MG63 (cell line): ENCODE results near the gene JTB. TPM values are rescaled to one million over a fixed set of nuclear protein-coding genes. Genes with fewer than 3 reads are reported as not detected.

Experiments used
- DNase-seq: peaks from one replicate; pipeline ENCODE4 v3.0.0-alpha.2; 2020
- H3K27me3 ChIP-seq: fragments of 250-450 bp; sonication (Bioruptor Pico); 2 replicates; pipeline ENCODE4 v1.5.1; 2020; ENCODE audit warnings: mild to moderate bottlenecking, moderate library complexity
- H3K36me3 ChIP-seq: fragments of 250-450 bp; sonication (Bioruptor Pico); 2 replicates; pipeline ENCODE4 v1.5.1; 2020; ENCODE audit warnings: mild to moderate bottlenecking, moderate library complexity
- H3K4me3 ChIP-seq: fragments of 250-450 bp; sonication (Bioruptor Pico); 2 replicates; pipeline ENCODE4 v1.5.1; 2020; ENCODE audit warnings: mild to moderate bottlenecking, moderate library complexity
- H3K9me3 ChIP-seq: fragments of 250-450 bp; sonication (Bioruptor Pico); 2 replicates; pipeline ENCODE4 v1.5.1; 2020; ENCODE audit warnings: mild to moderate bottlenecking, moderate library complexity
- total RNA-seq: library from RNA; depleted of rRNA; stranded (reverse); fragments of >200 nt; shearing (Covaris generic); gene quantifications from 2 replicates; pipeline ENCODE4 v1.2.3, GENCODE V29; 2014; ENCODE audit warnings: low replicate concordance

JTB gene
- total RNA-seq, 1 experiment from 2014 or later = 354 TPM

DNA sequence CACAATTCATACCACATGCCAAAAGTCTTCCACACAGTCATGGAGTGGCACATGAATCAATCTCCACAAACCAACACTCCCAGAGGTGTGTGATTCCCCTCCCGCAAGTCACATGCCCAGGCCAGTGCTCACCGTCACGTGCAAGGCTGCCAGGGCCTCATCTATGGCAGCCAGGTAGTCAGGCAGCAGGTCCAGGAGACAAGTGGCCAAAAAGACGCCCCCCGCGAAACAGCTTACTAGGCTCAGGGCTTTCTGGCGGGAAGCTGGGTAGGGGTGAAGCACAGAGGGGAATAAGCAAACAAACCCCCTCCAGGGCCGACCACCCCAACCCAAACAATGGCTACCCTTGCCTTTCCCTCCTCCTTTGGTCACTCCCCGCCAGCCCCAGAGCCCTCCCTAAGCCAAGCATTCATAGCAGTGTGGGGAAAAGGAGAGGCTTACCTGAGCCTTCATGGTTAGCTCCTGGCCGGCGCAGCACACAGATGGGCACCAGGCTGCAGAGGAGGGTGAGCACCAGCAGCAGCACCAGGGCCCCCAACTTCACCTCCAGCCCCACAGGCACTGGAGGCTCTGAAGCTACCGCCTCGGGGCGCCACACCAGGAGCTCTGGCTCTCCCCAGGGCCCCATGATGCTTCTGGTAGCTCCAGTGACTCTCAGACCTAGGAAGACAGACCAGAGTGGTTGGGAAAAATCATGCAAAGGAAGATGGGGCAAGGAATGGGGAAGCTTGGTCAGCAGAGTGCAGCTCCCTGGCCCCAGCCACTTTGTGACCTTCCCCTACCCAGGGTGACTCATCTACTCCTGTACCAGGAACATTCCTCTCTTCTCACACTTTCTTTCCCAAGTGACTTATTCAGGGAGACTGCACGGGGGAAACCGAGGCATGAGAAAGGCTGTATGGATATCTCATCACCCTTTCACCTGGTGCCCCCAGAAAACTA lies 15.1 kb downstream of the JTB start:
- Histone ChIP-seq H3K27me3 (no peaks in the 10 kb centered on the region), H3K4me3 (peak overlapping the region; percentile 79), H3K36me3 (peaks cover 26% of the 10 kb centered on the region), H3K9me3 (no peaks in the 10 kb centered on the region)
- peak; percentile 51 for DNase-seq

GRCh38 chr1:153961421-153961820 lies 16.1 kb downstream of the JTB start:
- Histone ChIP-seq H3K4me3 (peak overlapping the region; percentile 79; the same call in 1 of the 2 replicates), H3K9me3 (no peaks in the 10 kb centered on the region), H3K36me3 (peaks cover 26% of the 10 kb centered on the region), H3K27me3 (no peaks in the 10 kb centered on the region)
- no peak for DNase-seq

GRCh38 chr1:153960206-153960605 lies 17.3 kb downstream of the JTB start:
- Histone ChIP-seq H3K36me3 (peaks cover 26% of the 10 kb centered on the region), H3K27me3 (no peaks in the 10 kb centered on the region), H3K9me3 (no peaks in the 10 kb centered on the region), H3K4me3 (no peak overlapping the region)
- no peak for DNase-seq

- Histone ChIP-seq H3K9me3 (no peaks in the 10 kb centered on the region), H3K4me3 (no peak overlapping the region), H3K36me3 (peaks cover 31% of the 10 kb centered on the region), H3K27me3 (no peaks in the 10 kb centered on the region)
- DNase-seq = no peak
Measured at GRCh38 chr1:153959454-153959853, 18.0 kb downstream of the JTB start.

- H3K9me3 ChIP-seq = no peaks in the 10 kb centered on the region
- DNase-seq = no peak
- H3K4me3 ChIP-seq = peak overlapping the region; percentile 78
- H3K27me3 ChIP-seq = no peaks in the 10 kb centered on the region
- peaks cover 36% of the 10 kb centered on the region for H3K36me3 ChIP-seq
Measured at GRCh38 chr1:153958961-153959260, 18.6 kb downstream of the JTB start.

- DNase-seq = peak; percentile 100
- Histone ChIP-seq H3K4me3 (peak within 1 kb of the TSS; percentile 78), H3K27me3 (no peaks in the 10 kb centered on the region), H3K9me3 (no peaks in the 10 kb centered on the region), H3K36me3 (peaks cover 42% of the 10 kb centered on the region)
Measured at GRCh38 chr1:153958111-153958960, 19.1 kb downstream of the JTB start, which contains the start of gene CRTC2. Gene CRTC2 (minus strand): TSS chr1:153958612. CDS start chr1:153958497, 115 bp downstream.

GRCh38 chr1:153957744-153958110 lies 19.7 kb downstream of the JTB start:
- H3K27me3 ChIP-seq = no peaks in the 10 kb centered on the region
- peak; percentile 12 for DNase-seq
- peaks cover 46% of the 10 kb centered on the region for H3K36me3 ChIP-seq
- H3K9me3 ChIP-seq = no peaks in the 10 kb centered on the region
- peak overlapping the region; percentile 78 for H3K4me3 ChIP-seq

DNA sequence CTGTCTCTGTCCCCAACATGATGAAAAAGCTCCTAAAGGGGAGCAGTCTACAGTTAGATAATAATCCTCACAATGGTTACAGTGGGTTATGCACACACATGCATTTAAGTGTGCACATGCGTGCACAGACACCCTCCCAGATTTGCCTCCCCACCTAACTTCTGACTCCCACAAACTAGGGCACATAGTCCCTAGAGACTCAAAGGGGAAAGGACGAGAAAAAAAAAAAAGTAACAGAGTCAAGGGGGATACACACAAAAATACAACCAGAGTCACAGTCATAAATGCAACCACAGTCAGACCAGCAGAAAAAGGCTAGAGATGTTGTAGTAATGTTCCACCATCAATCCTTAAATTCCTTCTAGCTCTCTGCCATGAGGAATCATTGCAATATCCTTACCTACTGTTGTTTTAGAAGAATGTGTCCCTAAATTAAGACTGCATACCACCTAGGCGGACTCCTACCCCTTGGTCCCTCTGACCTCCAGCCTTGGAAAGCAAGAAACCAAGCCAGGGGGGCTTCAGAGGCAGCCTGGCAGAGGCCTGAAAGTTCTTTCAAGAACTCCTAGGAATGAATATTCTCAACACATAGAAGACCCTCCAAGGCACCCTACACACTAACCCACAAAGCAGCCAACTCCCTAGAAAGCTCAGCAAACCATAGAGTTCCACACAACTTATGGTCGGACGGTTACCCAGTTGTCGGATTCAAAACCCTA lies 20.3 kb downstream of the JTB start:
- no peaks in the 10 kb centered on the region for H3K27me3 ChIP-seq
- H3K36me3 ChIP-seq = peaks cover 49% of the 10 kb centered on the region
- no peak for DNase-seq
- H3K9me3 ChIP-seq = no peaks in the 10 kb centered on the region
- H3K4me3 ChIP-seq = peak overlapping the region; percentile 78

DNA sequence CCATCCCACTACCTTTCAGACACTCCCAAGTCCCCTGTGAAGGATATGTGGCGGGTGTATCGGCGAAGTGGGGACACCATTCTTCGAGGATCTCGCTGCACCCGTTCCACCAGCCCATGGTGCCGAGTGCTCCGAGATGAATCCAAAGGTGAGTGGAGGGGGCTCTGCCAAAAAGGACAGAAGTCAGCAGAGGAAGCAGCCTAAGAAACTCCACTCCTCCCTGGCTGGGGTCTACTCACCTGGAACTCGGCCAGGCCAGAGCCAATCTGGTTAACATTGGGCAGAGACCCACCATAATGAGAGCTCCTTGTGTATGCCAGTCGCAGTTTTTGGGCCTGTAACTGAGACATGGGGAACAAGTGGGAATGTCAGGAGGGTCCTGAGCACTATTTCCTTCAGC lies 22.6 kb downstream of the JTB start:
- no peak for DNase-seq
- H3K27me3 ChIP-seq = no peaks in the 10 kb centered on the region
- H3K9me3 ChIP-seq = no peaks in the 10 kb centered on the region
- peaks cover 47% of the 10 kb centered on the region for H3K36me3 ChIP-seq
- no peak overlapping the region for H3K4me3 ChIP-seq

DNA sequence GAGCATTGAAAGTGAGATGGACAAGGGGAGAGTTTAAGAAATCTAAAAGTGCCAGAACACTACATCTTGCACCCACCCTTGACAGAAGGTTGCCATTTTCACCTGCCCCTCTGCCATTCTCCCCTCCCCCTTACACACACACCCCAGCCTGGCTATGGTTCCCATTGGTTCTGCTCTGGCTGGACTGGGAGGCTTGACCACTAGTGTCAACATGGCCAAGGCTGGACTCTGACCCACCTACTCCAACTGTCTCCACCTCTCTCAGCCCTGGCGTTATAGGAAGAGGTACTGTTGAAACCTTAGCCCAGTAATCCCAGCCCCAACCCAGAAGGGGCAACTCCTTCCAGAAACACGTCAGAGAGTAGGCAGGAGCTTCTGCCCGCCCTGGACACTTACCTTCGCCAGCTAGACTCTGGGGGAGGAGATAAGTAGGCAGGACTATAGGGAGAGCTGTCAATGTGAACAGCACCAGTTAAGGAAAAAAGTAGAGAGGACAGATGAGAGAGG lies 23.6 kb downstream of the JTB start:
- Histone ChIP-seq H3K9me3 (no peaks in the 10 kb centered on the region), H3K36me3 (peaks cover 48% of the 10 kb centered on the region), H3K27me3 (no peaks in the 10 kb centered on the region), H3K4me3 (no peak overlapping the region)
- no peak for DNase-seq

DNA sequence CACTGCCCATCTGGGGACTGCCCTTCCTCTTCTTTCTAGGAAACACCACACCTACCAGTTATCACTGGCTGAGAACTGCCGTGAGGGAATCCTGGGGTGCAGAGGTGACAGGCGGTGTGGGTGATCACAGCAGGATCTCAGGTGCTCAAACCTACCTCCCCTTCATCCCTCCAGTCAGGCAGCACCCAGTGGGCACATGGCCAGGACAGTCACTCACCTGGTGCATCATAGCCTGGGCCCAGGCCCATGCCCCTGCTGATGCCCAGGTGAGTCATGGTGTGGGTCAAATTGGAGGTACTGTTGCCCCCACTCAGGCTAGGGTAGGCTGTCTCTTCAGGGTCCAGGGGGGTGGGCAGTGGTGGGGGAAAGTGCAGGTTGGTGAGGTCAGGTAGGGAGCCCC lies 25.7 kb downstream of the JTB start:
- no peaks in the 10 kb centered on the region for H3K9me3 ChIP-seq

DNA sequence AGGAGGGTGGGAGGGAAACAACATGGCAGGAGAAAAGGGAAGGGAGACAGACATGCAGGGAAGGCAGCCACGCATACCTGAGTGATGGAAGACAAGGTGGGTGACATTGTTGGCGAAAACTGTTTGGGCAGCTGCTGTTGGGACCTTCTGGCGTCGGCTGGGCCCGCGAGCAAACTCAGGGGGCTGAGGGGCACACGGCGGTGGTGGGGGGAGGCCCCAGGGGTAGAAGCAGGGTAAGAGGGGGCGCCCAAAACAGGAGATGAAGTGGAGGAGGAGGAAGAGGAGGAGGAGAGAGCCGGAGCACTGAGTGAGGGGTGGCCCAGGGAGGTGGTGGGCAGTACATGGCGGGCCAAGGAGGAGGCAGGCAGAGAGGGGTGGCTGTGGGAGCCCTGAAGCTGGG lies 26.3 kb downstream of the JTB start:
- Histone ChIP-seq H3K9me3 (no peaks in the 10 kb centered on the region), H3K4me3 (no peak overlapping the region), H3K27me3 (no peaks in the 10 kb centered on the region), H3K36me3 (peaks cover 63% of the 10 kb centered on the region)
- DNase-seq = no peak

More for the DNA sequence above, 25.7 kb downstream of the JTB start:
- no peaks in the 10 kb centered on the region for H3K27me3 ChIP-seq
- H3K4me3 ChIP-seq = no peak overlapping the region
- DNase-seq = no peak
- peaks cover 61% of the 10 kb centered on the region for H3K36me3 ChIP-seq

GRCh38 chr1:153946622-153947241 lies 30.7 kb downstream of the JTB start, which contains the start of gene DENND4B:
Gene DENND4B (minus strand): TSS chr1:153946718. CDS start chr1:153944374, 2,344 bp downstream.
- peak within 1 kb of the TSS; percentile 70 for H3K4me3 ChIP-seq
- H3K27me3 ChIP-seq = no peaks in the 10 kb centered on the region
- peaks cover 51% of the 10 kb centered on the region for H3K36me3 ChIP-seq
- no peaks in the 10 kb centered on the region for H3K9me3 ChIP-seq
- peak; percentile 88 for DNase-seq

DNA sequence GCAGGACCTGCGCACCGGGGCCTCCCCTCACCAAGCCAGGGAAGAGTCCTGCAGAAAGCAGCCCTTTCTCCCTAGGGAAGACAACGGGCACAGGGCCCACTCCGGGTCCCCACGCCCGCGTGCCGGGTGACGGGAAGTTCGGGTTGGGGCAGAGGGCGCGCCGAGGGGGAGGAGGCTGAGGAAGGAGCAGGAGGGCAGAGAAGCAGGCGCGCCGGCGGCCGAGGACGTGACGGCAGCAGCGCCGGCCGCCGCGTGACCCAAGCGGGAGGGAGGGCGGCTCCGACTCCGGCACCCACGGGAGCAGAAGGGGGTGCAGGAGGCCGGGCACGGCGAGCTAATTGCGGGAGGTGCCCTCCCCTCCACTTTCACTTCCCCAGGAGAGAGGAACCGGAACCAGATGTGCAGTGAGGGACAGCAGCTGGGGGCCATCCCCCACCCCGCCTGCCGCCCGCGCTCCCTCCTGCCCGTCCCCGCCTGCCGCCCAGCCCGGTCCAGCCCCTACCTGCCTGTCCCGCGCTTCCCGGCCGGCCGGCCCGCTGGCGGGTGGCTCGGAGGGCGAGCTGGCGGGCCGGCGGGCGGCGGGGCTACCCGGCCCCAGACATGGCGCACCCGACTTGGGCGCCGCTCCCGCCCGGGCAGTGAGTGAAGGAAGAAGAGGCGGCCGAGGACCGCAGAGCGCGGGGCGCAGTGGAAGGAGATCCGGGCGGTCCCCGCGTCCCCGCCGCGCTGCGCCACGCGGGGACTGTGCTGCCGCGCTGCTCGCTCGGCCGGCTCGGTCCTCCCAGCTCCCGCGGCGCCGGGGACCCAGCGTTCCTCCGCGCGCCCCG lies 31.5 kb downstream of the JTB start:
- peak overlapping the region; percentile 70 for H3K4me3 ChIP-seq
- DNase-seq = peak; percentile 82
- H3K36me3 ChIP-seq = peaks cover 48% of the 10 kb centered on the region
- no peaks in the 10 kb centered on the region for H3K9me3 ChIP-seq
- no peaks in the 10 kb centered on the region for H3K27me3 ChIP-seq

- Histone ChIP-seq H3K27me3 (no peaks in the 10 kb centered on the region), H3K4me3 (peak overlapping the region; percentile 70), H3K36me3 (peaks cover 49% of the 10 kb centered on the region), H3K9me3 (no peaks in the 10 kb centered on the region)
- DNase-seq = no peak
Measured at GRCh38 chr1:153945131-153945794, 32.2 kb downstream of the JTB start.
